HG03521 (cell line): ENCODE measurements around the gene PTPN11.
"Not testable (repeated sequence)": the region's sequence is repeated elsewhere in the genome, so short reads cannot be mapped to it uniquely, and the experiment has no call there.

Experiments
- ATAC-seq: cut with Tn5 transposase; IDR thresholded peaks from one replicate; pipeline ENCODE4 v1.9.1; 2021; ENCODE audit warnings: mild to moderate bottlenecking, moderate library complexity; ENCODE audit not compliant: unreplicated experiment

Gene PTPN11

DNA sequence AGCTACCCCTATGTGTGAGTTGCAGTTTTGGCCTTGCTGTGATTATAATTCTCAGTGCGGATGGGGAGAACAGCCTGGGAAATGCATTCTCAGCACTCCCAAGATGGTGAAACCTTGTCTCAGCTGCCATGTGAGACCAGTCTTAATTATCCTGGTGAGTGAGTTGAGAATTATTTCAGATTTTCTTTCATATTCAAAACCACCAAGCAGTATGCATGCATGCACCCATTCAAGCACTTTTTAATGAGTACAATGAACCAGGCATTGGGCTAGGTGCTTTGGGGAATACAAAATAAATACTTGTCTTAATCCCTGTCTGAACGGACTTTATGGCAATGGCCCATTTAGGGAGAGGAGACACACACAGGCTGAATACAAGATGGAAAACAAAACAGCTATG is 94.7 kb downstream of the PTPN11 start:
- no peak for ATAC-seq

DNA sequence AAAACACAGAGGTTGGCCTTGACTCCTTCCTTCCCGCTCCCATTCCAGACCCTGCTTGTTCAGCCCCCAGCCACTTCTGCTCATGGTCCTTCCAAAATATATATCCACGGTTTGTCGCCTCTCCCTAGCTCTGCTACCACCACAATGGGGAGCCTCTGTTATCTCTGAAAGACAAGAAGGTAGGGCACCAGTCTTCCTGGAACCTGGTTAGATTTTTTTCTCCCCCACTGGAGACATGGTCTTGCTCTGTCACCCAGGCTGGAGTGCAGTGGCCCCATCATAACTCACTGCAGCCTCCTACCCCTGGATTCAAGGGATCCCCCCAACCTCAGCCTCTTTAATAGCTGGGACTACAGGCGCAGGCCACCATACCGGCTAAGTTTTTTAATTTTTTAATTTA is 95.7 kb downstream of the PTPN11 start:
- ATAC-seq: no peak

DNA sequence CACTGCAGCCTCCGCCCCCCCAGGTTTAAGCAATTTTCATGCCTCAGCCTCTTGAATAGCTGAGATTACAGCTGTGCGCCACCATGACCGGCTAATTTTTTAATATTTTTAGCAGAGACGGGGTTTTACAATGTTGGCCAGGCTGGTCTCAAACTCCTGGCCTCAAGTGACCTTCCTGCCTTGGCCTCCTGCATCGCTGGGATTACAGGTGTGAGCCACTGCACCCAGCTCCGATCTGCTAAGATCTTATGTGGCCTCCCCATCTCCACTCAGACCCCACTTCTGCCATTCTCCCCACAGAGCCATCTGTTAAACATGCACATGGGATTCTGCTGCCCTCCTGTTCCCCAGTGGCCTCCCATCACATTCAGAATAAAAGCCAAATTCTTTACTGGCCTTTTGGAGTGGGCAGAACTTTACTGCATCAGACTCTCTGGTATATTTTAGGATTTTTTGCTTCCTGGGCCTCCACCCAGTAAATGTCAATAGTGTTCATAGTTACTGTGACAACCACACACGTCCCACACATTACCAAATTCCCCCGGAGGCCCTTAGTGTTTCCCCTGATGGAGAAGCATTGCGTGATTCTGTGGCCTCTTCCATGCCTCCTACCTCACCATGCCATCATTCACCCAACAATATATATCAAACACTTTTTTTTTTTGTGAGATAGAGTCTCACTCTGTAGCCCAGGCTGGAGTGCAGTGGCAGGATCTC is 96.3 kb downstream of the PTPN11 start:
- no peak for ATAC-seq

DNA sequence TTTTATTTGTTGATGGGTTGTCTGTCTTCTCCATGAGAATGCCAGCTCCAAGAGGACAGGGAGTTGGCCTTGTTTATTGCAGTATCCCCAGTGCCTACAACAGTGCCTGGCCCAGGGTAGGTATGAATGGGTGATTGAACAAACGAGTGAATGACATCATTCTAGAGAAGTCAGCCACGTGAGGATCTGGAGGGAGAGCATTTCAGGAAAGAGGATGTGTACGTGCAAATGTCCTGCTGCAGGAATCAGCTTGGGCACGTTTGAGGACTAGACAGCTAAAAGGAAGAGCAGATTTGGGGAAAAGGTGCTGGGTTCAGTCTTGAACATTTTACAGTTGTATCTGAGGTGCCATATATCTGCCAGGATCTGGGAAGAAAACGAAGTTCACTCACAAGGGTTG is 97.1 kb downstream of the PTPN11 start:
- ATAC-seq: no peak

DNA sequence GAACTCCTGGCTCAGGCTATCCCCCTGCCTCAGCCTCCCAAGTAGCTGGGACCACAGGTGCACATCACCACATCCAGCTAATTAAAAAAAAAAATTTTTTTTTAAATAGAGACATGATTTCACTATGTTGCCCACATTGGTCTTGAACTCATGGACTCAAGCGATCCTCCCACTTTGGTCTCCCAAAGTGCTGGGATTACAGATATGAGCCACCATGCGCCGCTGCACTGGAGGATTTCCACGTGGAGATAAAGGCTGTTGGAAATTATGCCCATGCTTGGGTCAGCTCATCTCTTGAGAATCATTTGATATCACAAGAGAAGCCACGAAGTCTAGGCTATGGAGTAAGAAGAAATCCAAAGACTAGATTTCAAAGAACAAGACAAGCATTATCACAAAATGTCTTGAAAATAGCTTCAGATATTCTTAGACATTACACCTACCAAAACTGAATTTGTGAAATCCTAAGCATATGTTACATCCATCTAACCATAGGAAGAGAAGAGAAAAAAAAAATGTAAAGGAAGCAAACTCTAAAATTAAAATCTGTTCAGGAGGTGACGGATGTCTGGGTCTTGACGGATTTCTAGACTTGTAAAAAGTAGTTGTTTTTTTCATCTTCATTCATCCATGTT is 99.1 kb downstream of the PTPN11 start:
- ATAC-seq: no peak

DNA sequence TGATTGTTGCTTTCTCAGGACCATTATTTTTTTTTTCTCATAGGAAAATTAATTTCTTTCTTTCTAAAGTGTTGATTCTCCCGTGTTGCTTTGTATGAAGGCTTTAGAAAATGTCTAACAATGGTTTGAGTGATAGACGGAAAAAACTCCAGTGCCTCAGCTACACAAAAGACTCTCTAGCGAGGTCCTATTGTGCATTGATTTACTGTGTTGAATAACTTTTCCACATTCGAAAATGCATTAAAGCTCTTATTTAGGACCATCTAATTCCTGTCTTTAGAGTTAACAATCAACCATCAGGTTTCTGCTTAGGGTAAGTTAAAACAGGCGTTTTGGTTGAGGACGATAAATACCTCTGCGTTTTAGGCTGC is 99.6 kb downstream of the PTPN11 start:
- no peak for ATAC-seq

DNA sequence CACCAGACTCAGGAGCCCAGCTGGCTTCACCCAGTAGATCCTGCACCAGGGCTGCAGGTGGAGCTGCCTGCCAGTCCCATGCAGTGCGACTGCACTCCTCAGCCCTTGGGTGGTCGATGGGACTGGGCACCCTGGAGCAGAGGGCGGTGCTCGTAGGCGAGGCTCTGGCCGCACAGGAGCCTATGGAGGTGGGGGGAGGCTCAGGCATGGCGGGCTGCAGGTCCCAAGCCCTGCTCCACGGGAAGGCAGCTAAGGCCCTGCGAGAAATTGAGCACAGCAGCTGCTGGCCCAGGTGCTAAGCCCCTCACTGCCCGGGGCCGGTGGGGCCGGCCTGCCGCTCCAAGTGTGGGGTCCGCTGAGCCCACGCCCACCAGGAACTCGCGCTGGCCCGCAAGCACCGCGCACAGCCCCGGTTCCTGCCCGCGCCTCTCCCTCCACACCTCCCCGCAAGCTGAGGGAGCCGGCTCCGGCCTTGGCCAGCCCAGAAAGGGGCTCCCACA is 101.1 kb downstream of the PTPN11 start:
- ATAC-seq: not testable (repeated sequence)

DNA sequence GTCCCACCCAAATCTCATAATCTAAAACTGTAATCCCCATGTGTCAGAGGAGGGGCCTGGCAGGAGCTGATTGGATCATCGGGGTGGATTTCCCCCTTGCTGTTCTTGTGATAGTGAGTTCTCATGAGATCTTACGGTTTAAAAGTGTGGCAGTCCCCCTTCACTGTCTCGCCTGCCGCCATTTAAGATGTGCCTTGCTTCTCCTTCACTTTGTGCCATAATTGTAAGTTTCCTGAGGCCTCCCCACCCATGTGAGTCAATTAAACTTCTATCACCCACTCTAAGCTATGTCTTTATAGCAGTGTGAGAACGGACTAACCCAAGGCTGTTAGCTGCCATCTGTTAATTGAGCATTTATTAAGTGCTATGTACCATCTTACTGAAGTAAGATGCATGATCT is 105.1 kb downstream of the PTPN11 start:
- ATAC-seq: no peak

DNA sequence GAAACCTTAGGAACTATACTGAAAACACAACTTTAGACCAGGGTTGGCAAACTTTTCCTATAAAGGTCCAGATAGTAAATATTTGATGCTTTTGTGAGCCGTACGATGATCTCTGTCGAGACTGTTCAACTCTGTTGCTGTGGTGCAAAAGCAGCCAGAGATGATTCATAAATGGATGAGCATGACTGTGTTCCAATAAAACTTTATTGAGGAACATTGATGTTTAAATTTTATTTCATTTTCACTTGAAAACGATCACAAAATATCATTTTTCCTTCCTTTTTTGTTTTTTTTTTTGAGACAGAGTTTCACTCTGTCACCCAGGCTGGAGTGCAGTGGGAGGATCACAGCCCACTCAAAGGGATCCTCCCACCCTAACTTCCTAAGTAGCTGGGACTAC is 105.5 kb downstream of the PTPN11 start:
- ATAC-seq: no peak

DNA sequence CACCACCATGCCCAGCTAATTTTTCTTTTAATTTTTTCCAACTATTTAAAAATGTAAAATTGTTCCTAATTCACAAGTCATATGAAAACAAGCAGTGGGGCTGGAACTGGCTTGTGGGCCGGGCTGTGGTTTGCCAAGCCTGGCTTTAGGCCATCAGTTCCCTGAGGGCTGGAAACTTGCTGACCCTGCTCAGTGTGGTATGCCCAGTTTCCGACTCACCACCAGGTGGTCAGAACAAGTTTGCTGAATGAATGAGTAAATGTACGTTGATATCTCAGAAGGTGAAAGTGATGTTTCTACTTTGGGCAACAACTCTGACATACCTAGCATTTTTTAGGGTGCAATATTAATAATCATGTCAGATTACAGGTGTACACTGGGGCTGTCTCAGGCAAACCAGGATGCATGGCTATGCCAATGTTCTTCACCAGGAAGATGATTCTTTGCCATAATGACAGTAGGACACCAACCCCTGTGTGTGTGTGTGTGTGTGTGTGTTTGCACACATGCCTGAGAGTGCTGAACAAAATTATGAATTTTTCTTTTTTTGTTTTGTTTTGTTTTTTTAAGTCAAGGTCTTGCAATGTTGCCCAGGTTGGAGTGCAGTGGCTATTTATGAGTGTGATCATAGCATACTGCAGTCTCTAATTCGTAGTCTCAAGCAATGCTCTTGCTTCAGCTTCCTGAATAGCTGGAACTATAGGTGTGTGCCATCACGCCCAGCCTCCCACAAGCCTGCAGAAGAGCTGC is 106.1 kb downstream of the PTPN11 start:
- no peak for ATAC-seq

DNA sequence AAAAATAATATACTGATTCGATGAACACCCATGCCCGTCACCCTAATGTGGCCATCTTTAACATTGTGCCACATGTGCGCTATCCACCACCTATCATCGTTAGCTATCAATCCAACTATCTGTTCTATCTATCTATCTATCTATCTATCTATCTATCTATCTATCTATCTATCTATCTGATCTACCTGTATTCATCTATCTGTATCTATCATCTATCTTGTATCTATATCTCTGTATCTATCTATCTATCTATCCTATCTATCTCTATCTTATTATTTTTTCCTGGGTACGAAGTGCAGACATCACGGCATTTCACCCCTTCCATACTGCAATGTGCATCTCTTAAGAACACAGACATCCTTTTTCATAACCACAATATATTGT is 106.7 kb downstream of the PTPN11 start:
- ATAC-seq: no peak

DNA sequence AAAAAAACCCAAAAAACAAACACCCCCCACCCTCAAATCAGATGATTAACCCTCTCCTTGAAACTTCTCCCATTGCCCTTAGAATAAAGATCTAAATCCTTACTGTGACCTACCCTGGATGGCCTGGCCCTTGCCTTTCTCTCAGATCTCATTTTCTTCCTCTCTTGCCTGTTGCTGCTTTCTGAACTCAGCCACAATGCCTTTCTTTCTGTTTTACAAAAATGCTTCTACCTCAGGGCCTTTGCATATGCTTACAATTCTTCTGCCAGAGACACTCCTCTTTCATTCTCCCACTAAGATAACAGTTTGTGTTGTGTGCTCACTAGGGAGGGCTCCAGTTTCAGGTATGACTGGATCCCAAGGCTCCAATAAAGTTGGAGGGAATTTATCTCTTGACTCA is 108.3 kb downstream of the PTPN11 start:
- ATAC-seq: no peak

DNA sequence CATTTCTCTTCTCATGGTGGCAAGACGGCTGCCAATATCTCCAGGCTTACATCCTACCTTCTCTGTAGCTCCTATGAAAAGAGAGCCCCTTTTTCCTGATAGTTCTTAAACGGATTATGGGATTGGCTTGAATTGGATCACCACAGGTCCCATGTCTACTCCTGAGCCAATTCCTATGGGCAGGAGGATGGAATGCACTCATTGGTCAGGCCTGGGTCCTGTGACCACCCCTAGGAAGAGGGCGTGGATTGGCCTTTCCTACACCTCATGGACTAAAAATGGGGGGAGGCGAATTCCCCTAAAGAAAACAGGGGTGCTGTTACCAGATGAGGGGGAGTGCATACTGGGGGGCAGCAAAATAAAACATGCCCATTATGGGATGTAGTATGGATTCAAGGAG is 108.8 kb downstream of the PTPN11 start:
- ATAC-seq: no peak

DNA sequence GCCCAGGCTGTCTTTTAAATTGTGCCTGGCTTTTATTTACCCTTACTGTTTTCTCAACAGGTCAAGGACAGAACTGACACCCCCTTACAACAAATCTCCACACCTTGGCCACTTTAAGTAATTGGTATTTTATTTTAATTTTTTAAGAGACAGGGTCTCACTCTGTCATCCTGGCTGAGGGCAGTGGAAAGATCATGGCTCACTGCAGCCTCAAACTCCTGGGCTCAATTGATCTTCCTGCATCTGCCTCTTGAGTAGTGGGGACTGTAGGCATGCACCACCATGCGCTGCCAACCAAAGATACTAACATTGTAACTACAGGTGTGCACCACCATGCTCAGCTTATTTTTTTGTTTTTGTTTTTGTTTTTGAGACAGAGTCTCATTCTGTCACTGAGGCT is 109.8 kb downstream of the PTPN11 start:
- no peak for ATAC-seq

DNA sequence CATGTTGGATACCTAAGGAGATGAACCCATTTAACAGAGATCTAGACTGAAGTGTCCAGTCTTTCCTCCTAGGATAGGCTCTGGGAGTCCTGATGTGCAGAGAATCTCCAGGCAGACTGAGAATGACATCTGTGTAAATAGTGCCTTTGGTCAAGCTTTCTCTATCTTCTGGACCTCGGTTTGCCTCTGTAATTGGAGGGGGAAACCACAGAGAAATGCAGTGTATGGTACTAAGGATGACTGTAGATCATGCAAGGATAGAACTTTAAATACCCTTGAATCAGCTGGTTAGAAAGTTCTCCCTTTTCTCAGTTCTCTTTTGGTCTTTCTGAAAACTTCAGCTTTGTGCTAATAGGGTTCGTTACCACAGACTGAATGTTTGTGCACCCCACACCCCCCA is 112.2 kb downstream of the PTPN11 start:
- ATAC-seq: no peak

DNA sequence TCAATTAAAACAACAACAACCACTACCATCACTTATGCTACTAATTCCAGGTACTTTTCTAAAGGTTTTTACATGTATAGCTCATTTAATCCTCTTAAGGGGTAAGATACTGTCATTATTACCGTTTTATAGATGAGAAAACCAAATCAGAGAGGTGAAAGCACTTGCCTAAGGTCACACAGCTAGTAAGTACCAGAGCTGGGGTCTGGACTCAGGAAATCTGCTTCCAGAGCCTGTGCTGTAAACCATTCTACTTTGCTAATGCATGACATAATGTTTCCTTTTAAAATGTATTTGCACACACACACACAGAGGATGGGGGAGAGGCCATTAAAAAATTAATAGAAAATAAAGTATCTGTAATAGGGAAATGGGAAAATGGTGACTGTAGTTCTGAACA is 113.4 kb downstream of the PTPN11 start:
- no peak for ATAC-seq

DNA sequence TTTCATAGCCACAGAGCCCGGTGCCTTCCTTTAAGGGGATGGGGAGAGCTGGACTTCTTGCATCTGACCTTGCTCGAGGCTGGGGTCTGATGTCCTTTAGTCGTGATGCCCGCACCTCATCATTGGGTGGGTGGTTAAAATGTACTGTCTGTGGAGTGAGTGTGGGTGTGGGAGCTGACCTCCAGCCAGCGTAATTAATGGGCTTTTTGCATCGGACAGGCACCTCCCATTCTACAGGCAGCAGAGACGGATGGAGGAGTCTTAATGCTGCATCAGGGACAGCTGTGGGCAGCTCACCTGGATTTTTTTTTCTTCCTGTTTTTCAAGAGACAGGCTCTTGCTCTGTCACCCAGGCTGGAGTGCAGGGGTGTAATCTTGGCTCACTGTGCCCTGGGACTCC is 114.8 kb downstream of the PTPN11 start:
- no peak for ATAC-seq

DNA sequence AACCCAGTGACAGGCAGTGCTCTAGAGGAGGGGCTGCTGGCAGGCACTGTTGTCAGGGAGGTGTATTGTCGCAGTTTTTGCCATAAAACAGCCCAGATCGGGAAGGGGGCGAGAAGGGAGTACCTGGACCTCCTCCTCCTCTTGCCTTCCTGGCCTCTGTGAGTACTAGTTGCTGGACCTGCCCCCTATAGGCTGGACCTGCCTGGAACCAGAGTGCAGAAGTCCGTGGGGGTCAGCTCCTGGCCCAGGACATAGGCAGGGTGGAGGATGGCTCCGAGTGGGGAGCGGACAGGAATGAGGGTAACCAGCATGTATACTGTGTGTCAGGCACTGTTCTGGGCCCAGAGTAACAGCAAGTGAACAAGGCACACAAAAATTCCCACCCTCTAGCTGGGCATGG is 116.3 kb downstream of the PTPN11 start:
- no peak for ATAC-seq

DNA sequence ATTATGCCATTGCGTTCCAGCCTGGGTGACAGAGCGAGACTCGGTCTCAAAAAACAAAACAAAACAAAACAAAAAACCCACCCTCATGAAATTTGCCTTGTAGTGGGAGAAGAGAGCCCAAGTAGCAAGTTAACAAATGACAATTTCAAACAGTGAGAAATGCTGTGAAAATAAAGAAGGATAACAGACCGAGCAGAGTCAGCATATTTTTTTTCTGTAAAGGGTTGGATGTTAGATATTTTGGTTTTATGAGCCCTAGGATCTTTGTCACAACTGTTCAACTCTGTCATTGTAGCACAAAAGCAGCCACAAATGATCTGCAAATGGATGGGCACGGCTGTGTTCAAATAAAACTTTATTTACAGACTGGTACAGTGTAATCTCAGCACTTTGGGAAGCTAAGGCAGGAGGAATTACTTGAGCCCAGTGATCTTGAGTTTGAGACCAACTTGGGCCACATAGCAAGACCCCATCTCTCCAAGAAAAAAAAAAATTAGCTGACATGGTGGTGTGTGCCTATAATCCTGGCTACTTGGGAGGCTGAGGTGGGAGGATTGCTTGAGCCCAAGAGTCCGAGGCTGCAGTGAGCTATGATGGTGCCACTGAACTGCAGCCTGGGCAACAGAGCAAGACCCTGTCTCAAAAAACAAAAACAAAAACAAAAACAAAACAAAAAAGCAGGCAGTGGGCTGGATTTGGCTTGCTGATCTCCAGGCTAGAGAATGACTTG is 117.1 kb downstream of the PTPN11 start:
- no peak for ATAC-seq

DNA sequence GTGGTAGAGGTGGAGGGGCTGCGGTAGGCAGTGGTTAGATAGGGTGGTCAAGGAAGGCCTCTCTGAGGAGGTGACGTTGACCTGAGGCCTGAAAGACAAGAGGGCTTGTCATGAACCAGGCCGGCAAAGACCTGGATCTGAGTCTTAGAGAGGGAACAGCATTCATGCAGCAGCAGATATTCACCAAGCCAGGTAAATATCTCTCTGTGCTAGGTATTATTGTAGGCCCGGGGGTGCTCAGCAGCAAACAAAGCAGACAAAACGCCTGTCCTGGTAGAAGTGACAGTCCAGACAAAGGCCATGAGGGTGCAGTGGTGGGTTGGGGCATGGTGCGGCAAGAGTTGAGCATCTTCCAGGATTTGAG is 117.6 kb downstream of the PTPN11 start:
- no peak for ATAC-seq

DNA sequence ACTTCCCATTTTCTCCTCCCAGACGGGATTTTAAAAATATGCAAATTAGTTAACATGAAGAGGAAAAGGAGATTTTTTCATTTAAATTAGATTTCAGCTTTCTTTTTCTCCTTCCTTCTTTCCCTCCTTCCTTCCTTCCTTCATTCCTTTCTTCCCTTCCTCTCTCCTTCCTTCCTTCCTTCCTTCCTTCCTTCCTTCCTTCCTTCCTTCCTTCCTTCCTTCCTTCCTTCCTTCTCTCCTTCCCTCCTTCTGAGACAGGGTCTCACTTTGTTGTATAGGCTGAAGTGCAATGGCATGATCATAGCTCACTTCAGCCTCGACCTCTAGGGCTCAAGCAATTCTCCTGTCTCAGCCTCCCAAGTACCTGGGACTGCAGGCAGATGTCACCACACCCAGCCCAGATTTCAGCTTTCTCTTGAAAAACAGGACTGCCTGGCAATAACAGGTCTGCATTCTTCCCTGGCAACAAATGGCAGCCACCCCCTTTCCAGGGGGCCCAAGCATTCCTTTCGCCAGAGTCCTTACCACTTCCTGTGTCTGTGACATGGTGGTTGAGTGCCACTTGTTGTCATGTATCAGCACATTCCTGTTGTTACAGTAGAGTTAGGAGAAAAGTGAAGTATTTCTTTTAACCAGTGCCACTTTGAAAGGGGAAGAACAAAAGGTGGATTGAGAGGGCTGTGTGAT is 119.1 kb downstream of the PTPN11 start:
- ATAC-seq: no peak
